ENCODE results near the gene HS6ST3.

HS6ST3 gene

GRCh38 chr13:96308568-96308967 is 218.7 kb downstream of the HS6ST3 start:
- no peak for DNase-seq (ENCODE audit: low spot score)

DNA sequence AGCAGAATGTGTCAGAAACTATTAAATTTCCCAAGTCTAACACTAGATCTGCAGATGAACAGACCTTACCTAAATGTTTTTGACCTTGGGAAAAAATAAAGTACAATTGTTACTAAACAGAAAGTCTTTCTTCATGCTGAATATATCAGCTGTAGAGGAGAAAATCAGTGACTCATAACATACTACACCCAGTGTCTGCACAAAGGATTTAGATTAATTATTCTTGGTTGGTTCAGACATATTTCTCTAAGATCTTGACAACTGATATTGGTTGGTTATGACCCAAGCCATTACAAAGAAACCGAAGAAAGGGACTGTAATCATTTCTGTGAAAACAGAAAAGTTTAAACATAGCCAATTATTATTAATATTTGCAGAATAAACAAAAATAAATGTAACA is 225.1 kb downstream of the HS6ST3 start:
- no peak for DNase-seq (ENCODE audit: low spot score)

DNA sequence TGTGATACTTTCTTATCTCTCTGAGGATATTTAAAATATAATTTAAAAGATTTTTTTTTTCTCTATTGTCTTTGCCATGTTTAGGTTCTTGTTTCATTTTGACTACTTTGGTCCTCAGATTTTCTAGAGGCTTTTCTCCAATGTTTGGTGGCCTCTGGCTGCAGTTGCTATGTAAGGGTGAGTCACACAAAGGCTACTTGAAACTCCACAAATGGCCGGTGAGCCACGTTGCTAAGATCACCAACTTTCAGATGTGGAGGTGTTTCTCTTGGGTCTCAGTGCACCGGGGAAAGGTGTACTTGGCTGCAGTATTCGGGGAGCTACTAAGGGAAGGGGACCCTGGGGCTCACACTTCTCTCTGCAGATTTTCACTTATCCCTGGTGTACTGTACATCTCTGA is 248.1 kb downstream of the HS6ST3 start:
- no peak for DNase-seq (ENCODE audit: low spot score)

GRCh38 chr13:96342286-96342685 is 252.4 kb downstream of the HS6ST3 start:
- DNase-seq (ENCODE audit: low spot score) = no peak

- no peak for DNase-seq (ENCODE audit: low spot score)
Observed at GRCh38 chr13:96342852-96343465, 253.1 kb downstream of the HS6ST3 start.

GRCh38 chr13:96346921-96347320 is 257.0 kb downstream of the HS6ST3 start:
- DNase-seq (ENCODE audit: low spot score) = no peak

DNA sequence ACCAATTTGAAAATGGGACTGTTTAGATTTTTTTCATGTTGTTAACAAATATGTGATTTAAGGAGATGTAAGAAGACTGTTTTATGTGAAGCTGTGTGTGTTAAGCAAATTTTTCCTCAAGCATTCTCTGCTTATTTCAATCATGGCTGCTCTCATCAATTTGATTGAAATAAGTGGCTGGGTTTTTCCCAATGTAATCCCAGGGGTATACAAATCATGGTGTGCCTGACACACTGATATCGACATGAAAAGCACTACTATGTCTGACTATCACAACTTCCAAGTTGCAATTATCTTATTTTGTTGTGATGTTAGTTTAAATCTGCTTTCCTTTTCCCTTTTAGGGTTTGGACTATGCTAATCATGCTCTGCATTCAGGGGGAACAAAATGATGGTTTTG is 283.7 kb downstream of the HS6ST3 start:
- no peak for DNase-seq (ENCODE audit: low spot score)

DNA sequence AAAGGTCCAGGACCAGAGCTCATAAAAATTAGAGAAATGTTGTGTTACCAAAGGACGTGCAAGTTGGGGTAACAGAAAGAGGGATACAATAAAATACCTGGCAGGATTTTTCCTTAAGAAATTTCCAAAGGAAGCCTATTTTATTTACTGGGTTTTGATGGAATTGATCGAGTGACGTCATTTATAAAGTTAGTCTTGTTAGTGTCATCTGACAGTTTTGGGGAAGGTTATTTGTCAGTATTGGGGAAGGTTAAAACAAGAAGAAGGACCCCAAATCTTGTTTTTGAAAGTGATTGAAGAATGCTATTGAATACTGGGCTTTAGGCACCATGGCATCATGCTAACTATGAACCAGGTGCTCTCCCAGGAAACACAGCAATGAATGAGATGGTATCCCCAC is 287.9 kb downstream of the HS6ST3 start:
- DNase-seq (ENCODE audit: low spot score) = no peak

- no peak for DNase-seq (ENCODE audit: low spot score)
Observed at GRCh38 chr13:96379967-96380366, 290.1 kb downstream of the HS6ST3 start.

- no peak for DNase-seq (ENCODE audit: low spot score)
Observed at GRCh38 chr13:96381681-96382080, 291.8 kb downstream of the HS6ST3 start.

GRCh38 chr13:96388598-96388997 is 298.7 kb downstream of the HS6ST3 start:
- DNase-seq (ENCODE audit: low spot score) = no peak

DNA sequence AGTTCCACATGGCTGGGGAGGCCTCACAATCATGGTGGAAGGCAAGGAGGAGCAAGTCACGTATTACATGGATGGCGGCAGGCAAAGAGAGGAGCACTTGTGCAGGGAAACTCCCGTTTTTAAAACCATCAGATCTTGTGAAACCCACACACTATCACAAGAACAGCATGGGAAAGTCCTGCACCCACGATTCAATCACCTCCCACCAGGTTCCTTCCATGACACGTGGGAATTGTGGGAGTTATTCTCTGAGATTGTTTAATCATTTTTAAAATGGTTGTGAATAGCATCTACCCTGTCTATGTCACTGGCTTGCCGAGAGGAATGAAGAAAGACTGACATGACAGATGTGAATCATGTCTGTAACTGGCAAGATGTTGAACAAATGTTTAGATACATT is 301.7 kb downstream of the HS6ST3 start:
- DNase-seq (ENCODE audit: low spot score) = no peak

DNA sequence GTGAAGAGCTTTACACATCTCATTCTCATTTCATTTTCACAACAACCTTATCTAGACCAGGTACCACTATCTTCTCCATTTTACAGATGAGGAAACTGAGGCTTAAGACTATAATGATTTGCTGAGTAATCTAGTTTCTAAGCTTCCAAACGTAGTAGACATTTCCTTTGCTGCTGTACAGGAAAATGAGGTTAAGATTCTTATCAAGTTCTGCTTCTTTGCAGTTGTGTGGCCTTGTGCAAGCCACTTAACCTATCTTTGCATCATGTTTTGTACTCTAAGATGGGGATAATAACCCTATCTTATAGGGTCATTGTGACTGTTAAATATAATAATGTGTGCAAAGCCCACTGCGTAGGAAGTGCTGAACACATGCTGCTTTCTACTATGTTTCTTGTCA is 307.9 kb downstream of the HS6ST3 start:
- no peak for DNase-seq (ENCODE audit: low spot score)

DNA sequence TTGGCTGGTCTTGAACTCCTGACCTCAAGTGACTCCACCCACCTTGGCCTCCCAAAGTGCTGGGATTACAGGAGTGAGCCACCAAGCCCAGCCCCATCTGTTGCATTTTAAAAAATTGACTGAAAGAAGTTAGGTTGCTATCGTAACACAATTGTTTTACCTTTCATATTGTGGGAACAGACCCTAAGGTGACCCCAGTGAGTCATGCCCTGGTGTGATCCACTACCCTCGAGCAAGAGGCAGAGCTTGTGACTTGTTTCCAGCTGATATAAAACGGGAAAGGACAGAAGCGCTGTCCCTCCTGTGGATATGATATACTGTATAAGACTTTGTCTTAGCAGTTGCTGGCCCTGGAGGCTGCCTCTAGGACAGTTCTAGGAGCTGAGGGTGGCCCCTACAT is 308.6 kb downstream of the HS6ST3 start:
- no peak for DNase-seq (ENCODE audit: low spot score)

- no peak for DNase-seq (ENCODE audit: low spot score)
Observed at GRCh38 chr13:96403241-96403640, 313.3 kb downstream of the HS6ST3 start.

DNA sequence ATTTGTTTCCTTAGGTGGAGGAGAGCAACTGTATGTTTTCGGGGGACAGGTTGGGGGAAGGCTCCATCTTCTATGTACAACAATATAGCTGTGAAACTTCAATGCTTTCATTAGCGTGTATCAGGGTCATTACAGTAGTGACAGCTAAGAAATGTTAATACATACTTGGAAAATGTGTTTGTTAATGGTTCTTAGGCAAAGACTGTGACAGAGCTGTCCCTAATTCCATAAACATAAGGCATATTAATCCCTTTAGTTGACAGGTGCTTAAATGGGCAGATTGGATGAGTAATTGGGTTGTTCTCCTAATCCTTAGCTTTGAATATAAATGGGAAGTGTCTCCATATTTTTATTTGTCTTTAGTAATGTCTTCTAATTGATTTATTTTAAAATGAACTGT is 313.7 kb downstream of the HS6ST3 start:
- no peak for DNase-seq (ENCODE audit: low spot score)

DNA sequence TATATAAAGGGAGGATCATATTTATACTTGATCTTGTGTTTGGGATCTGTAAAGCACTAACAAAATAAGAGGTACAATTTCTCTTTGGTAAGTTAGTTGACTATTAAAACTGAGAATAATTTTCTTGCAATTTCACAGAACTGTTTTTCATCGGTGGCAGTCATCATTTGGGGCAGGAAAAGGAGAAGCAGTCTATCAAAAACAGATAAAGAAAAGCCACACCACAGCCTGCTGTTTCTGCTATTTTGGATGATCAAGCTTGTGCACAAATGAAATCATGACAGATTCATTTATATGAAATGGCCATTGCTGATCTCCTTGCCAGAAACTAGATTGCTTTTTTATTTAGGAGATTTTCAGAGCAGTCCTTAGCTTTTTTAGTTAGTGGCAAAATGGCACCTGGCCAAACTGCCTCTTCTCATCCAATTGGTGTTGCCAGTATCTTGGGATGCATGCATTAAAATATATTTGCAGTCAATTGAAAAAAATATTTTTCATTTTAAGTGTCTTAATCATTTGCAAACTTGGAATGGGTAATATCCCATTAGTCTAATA is 326.0 kb downstream of the HS6ST3 start:
- DNase-seq (ENCODE audit: low spot score) = no peak

- no peak for DNase-seq (ENCODE audit: low spot score)
Observed at GRCh38 chr13:96417939-96418685, 328.2 kb downstream of the HS6ST3 start.

DNA sequence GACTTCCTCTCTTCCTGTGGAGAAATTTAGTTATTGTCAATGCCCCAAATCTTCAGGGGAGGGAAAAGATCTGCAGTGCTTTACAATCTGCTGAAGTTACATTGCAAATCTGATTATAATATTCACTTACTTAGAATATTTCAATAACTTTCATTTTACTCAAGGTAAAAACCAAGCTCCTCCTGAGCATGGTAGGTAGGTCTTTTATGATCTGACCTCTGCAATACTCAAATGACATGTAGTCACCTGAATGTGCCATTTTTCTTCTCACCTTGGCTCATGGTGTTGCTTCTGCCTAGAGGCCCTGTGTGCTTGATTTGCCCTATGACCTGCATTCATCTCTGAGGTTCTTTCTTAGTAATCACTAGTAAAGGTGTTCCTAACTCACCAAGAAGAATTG is 331.4 kb downstream of the HS6ST3 start:
- no peak for DNase-seq (ENCODE audit: low spot score)

- no peak for DNase-seq (ENCODE audit: low spot score)
Observed at GRCh38 chr13:96422002-96422401, 332.1 kb downstream of the HS6ST3 start.

DNA sequence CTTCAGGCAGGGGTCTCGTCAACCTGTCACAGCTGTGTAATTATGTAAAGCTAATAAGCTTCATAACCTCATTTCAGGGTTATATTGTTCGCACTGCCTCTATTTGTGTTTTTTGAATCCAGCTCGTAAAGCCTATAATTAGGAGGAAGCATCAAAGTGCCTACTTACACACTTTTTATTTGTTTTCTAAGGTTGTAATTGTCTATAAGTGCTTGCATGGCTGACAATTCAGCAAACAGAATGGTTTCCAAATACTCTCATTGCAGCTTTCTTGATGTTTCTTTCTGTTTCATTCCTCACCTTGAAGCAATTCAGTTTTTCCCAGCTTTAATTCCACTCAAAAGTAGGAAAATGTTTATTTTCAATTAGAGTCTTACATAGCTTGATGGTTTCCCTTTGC is 336.3 kb downstream of the HS6ST3 start:
- no peak for DNase-seq (ENCODE audit: low spot score)

- no peak for DNase-seq (ENCODE audit: low spot score)
Observed at GRCh38 chr13:96428911-96429310, 339.0 kb downstream of the HS6ST3 start.

DNA sequence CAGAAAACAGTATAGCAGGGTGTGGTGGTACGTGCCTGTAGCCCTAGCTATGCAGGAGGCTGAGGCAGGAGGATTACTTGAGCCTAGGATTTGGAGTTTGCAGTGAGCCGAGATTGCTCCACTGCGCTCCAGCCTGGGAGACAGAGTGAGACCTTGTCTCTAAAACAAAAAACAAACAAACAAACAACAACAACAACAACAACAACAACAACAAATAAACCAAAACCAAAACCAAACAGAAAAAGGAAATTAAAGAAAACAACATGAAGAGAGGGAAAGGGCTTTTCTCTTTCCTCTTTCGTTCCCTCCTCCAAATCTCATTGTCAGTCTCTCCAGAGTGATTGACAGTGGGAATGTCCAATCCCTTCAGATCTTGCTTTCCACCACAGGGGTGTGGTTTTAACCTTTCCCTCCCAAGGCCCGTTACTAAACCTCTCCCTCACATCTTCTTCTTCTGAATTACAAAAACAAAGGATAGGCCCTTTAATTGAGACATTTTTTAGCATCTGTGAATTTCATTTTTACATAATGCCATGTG is 341.2 kb downstream of the HS6ST3 start:
- no peak for DNase-seq (ENCODE audit: low spot score)
